Measurements from ENCODE around the gene SPAG7.
A peak's percentile ranks its signal among the peaks of the same experiment; 100 is the strongest.

The SPAG7 gene

GRCh38 chr17:4978726-4979125 is 11.1 kb upstream of the SPAG7 start:
- peaks cover 5 to 75% (median 67%) of the 10 kb centered on the region in 5 donors for H3K36me3 ChIP-seq (ENCODE audit: control insufficient read depth in 5 of 5, insufficient read depth in 5 of 5, low read length in 5 of 5)
- peaks cover 2 to 30% (median 19%) of the 10 kb centered on the region in 5 donors for H3K4me1 ChIP-seq (ENCODE audit: control insufficient read depth in 5 of 5, insufficient read depth in 5 of 5, low read length in 5 of 5)

GRCh38 chr17:4974115-4974670 is 6.6 kb upstream of the SPAG7 start:
- H3K4me3 ChIP-seq (ENCODE audit: low read depth in 1 of 5, low read length in 5 of 5) = no peak overlapping the region
- H3K36me3 ChIP-seq (ENCODE audit: control insufficient read depth in 5 of 5, insufficient read depth in 5 of 5, low read length in 5 of 5) = peaks cover 5 to 91% (median 73%) of the 10 kb centered on the region in 5 donors
- H3K27me3 ChIP-seq (ENCODE audit: control insufficient read depth in 5 of 5, insufficient read depth in 4 of 5, low read length in 5 of 5) = no peaks in the 10 kb centered on the region
- H3K4me1 ChIP-seq (ENCODE audit: control insufficient read depth in 5 of 5, insufficient read depth in 5 of 5, low read length in 5 of 5) = peaks cover 0 to 38% (median 13%) of the 10 kb centered on the region in 5 donors
- H3K9me3 ChIP-seq (ENCODE audit: control insufficient read depth in 5 of 5, low read length in 5 of 5) = no peaks in the 10 kb centered on the region
- H3K27ac ChIP-seq (ENCODE audit: low read depth, low read length) = no peak overlapping the region
- peak overlapping the region in 2 of 5 donors; percentile 8 to 26 for H3K9ac ChIP-seq (ENCODE audit: low read length in 5 of 5)

More at GRCh38 chr17:4978726-4979125, 11.1 kb upstream of the SPAG7 start:
- Histone ChIP-seq H3K9me3 (ENCODE audit: control insufficient read depth in 5 of 5, low read length in 5 of 5) (no peaks in the 10 kb centered on the region), H3K4me3 (ENCODE audit: low read depth in 1 of 5, low read length in 5 of 5) (no peak overlapping the region), H3K27me3 (ENCODE audit: control insufficient read depth in 5 of 5, insufficient read depth in 4 of 5, low read length in 5 of 5) (no peaks in the 10 kb centered on the region), H3K9ac (ENCODE audit: low read length in 5 of 5) (peak overlapping the region in 1 of 5 donors; percentile 15), H3K27ac (ENCODE audit: low read depth, low read length) (no peak overlapping the region)

GRCh38 chr17:4973256-4974114 is 5.9 kb upstream of the SPAG7 start:
- Histone ChIP-seq H3K9me3 (ENCODE audit: control insufficient read depth in 5 of 5, low read length in 5 of 5) (no peaks in the 10 kb centered on the region), H3K4me1 (ENCODE audit: control insufficient read depth in 5 of 5, insufficient read depth in 5 of 5, low read length in 5 of 5) (peaks cover 0 to 40% (median 20%) of the 10 kb centered on the region in 5 donors), H3K27ac (ENCODE audit: low read depth, low read length) (no peak overlapping the region), H3K9ac (ENCODE audit: low read length in 5 of 5) (peak overlapping the region in 2 of 5 donors; percentile 7 to 47), H3K36me3 (ENCODE audit: control insufficient read depth in 5 of 5, insufficient read depth in 5 of 5, low read length in 5 of 5) (peaks cover 5 to 91% (median 67%) of the 10 kb centered on the region in 5 donors), H3K4me3 (ENCODE audit: low read depth in 1 of 5, low read length in 5 of 5) (no peak overlapping the region), H3K27me3 (ENCODE audit: control insufficient read depth in 5 of 5, insufficient read depth in 4 of 5, low read length in 5 of 5) (no peaks in the 10 kb centered on the region)

GRCh38 chr17:4972752-4973151 is 5.1 kb upstream of the SPAG7 start:
- no peaks in the 10 kb centered on the region for H3K9me3 ChIP-seq (ENCODE audit: control insufficient read depth in 5 of 5, low read length in 5 of 5)
- no peak overlapping the region for H3K4me3 ChIP-seq (ENCODE audit: low read depth in 1 of 5, low read length in 5 of 5)
- H3K9ac ChIP-seq (ENCODE audit: low read length in 5 of 5) = peak overlapping the region in 2 of 5 donors; percentile 7 to 47
- H3K27me3 ChIP-seq (ENCODE audit: control insufficient read depth in 5 of 5, insufficient read depth in 4 of 5, low read length in 5 of 5) = no peaks in the 10 kb centered on the region
- H3K27ac ChIP-seq (ENCODE audit: low read depth, low read length) = no peak overlapping the region
- peaks cover 2 to 41% (median 26%) of the 10 kb centered on the region in 5 donors for H3K4me1 ChIP-seq (ENCODE audit: control insufficient read depth in 5 of 5, insufficient read depth in 5 of 5, low read length in 5 of 5)
- H3K36me3 ChIP-seq (ENCODE audit: control insufficient read depth in 5 of 5, insufficient read depth in 5 of 5, low read length in 5 of 5) = peaks cover 2 to 84% (median 60%) of the 10 kb centered on the region in 5 donors

- peaks cover 0 to 80% (median 55%) of the 10 kb centered on the region in 5 donors for H3K36me3 ChIP-seq (ENCODE audit: control insufficient read depth in 5 of 5, insufficient read depth in 5 of 5, low read length in 5 of 5)
- no peaks in the 10 kb centered on the region for H3K9me3 ChIP-seq (ENCODE audit: control insufficient read depth in 5 of 5, low read length in 5 of 5)
- H3K9ac ChIP-seq (ENCODE audit: low read length in 5 of 5) = peak overlapping the region in 2 of 5 donors; percentile 11 to 30
- no peak overlapping the region for H3K4me3 ChIP-seq (ENCODE audit: low read depth in 1 of 5, low read length in 5 of 5)
- no peak overlapping the region for H3K27ac ChIP-seq (ENCODE audit: low read depth, low read length)
- H3K27me3 ChIP-seq (ENCODE audit: control insufficient read depth in 5 of 5, insufficient read depth in 4 of 5, low read length in 5 of 5) = no peaks in the 10 kb centered on the region
- peaks cover 2 to 41% (median 26%) of the 10 kb centered on the region in 5 donors for H3K4me1 ChIP-seq (ENCODE audit: control insufficient read depth in 5 of 5, insufficient read depth in 5 of 5, low read length in 5 of 5)
These were observed 4.7 kb upstream of the SPAG7 start for GRCh38 chr17:4972322-4972721.

- Histone ChIP-seq H3K9me3 (ENCODE audit: control insufficient read depth in 5 of 5, low read length in 5 of 5) (no peaks in the 10 kb centered on the region), H3K27me3 (ENCODE audit: control insufficient read depth in 5 of 5, insufficient read depth in 4 of 5, low read length in 5 of 5) (no peaks in the 10 kb centered on the region), H3K4me1 (ENCODE audit: control insufficient read depth in 5 of 5, insufficient read depth in 5 of 5, low read length in 5 of 5) (peaks cover 5 to 42% (median 28%) of the 10 kb centered on the region in 5 donors), H3K36me3 (ENCODE audit: control insufficient read depth in 5 of 5, insufficient read depth in 5 of 5, low read length in 5 of 5) (peaks cover 0 to 75% (median 50%) of the 10 kb centered on the region in 5 donors), H3K9ac (ENCODE audit: low read length in 5 of 5) (peak overlapping the region in 2 of 5 donors; percentile 5 to 11), H3K4me3 (ENCODE audit: low read depth in 1 of 5, low read length in 5 of 5) (no peak overlapping the region), H3K27ac (ENCODE audit: low read depth, low read length) (no peak overlapping the region)
These were observed 4.2 kb upstream of the SPAG7 start for GRCh38 chr17:4971826-4972225.

GRCh38 chr17:4970273-4970672 is 2.7 kb upstream of the SPAG7 start:
- Histone ChIP-seq H3K9ac (ENCODE audit: low read length in 5 of 5) (peak overlapping the region in 2 of 5 donors; percentile 9 to 59), H3K4me1 (ENCODE audit: control insufficient read depth in 5 of 5, insufficient read depth in 5 of 5, low read length in 5 of 5) (peaks cover 8 to 52% (median 41%) of the 10 kb centered on the region in 5 donors), H3K9me3 (ENCODE audit: control insufficient read depth in 5 of 5, low read length in 5 of 5) (no peaks in the 10 kb centered on the region), H3K27me3 (ENCODE audit: control insufficient read depth in 5 of 5, insufficient read depth in 4 of 5, low read length in 5 of 5) (no peaks in the 10 kb centered on the region), H3K27ac (ENCODE audit: low read depth, low read length) (peak overlapping the region; percentile 93), H3K36me3 (ENCODE audit: control insufficient read depth in 5 of 5, insufficient read depth in 5 of 5, low read length in 5 of 5) (peaks cover 0 to 64% (median 45%) of the 10 kb centered on the region in 5 donors), H3K4me3 (ENCODE audit: low read depth in 1 of 5, low read length in 5 of 5) (no peak overlapping the region)

- H3K36me3 ChIP-seq (ENCODE audit: control insufficient read depth in 5 of 5, insufficient read depth in 5 of 5, low read length in 5 of 5) = peaks cover 0 to 58% (median 41%) of the 10 kb centered on the region in 5 donors
- H3K4me3 ChIP-seq (ENCODE audit: low read depth in 1 of 5, low read length in 5 of 5) = peak overlapping the region in 4 of 5 donors; percentile 0 to 96 (median 58)
- peak overlapping the region; percentile 93 for H3K27ac ChIP-seq (ENCODE audit: low read depth, low read length)
- peaks cover 8 to 52% (median 43%) of the 10 kb centered on the region in 5 donors for H3K4me1 ChIP-seq (ENCODE audit: control insufficient read depth in 5 of 5, insufficient read depth in 5 of 5, low read length in 5 of 5)
- H3K9ac ChIP-seq (ENCODE audit: low read length in 5 of 5) = peak overlapping the region in 3 of 5 donors; percentile 9 to 83 (median 59)
- H3K9me3 ChIP-seq (ENCODE audit: control insufficient read depth in 5 of 5, low read length in 5 of 5) = no peaks in the 10 kb centered on the region
- no peaks in the 10 kb centered on the region for H3K27me3 ChIP-seq (ENCODE audit: control insufficient read depth in 5 of 5, insufficient read depth in 4 of 5, low read length in 5 of 5)
These were observed 2.0 kb upstream of the SPAG7 start for GRCh38 chr17:4969551-4970173.

GRCh38 chr17:4969047-4969550 is 1.5 kb upstream of the SPAG7 start:
- Histone ChIP-seq H3K36me3 (ENCODE audit: control insufficient read depth in 5 of 5, insufficient read depth in 5 of 5, low read length in 5 of 5) (peaks cover 0 to 52% (median 36%) of the 10 kb centered on the region in 5 donors), H3K27me3 (ENCODE audit: control insufficient read depth in 5 of 5, insufficient read depth in 4 of 5, low read length in 5 of 5) (no peaks in the 10 kb centered on the region), H3K27ac (ENCODE audit: low read depth, low read length) (peak overlapping the region; percentile 93), H3K4me3 (ENCODE audit: low read depth in 1 of 5, low read length in 5 of 5) (peak overlapping the region; percentile 0 to 96 (median 94)), H3K4me1 (ENCODE audit: control insufficient read depth in 5 of 5, insufficient read depth in 5 of 5, low read length in 5 of 5) (peaks cover 8 to 52% (median 43%) of the 10 kb centered on the region in 5 donors), H3K9me3 (ENCODE audit: control insufficient read depth in 5 of 5, low read length in 5 of 5) (no peaks in the 10 kb centered on the region), H3K9ac (ENCODE audit: low read length in 5 of 5) (peak overlapping the region in 4 of 5 donors; percentile 69 to 87 (median 83))
